PC-9 (cell line): ENCODE data around the gene RPS6KA5. TPM values are rescaled to one million over a fixed set of nuclear protein-coding genes. Genes with fewer than 3 reads are reported as not detected.

Source experiments
- BruUV-seq: library from RNA; stranded (reverse); fragments of 400-500 nt; replicated peaks from 2 replicates; lab custom pipeline; 2021; lab: Mats Ljungman, UMichigan
- CTCF ChIA-PET: fragments of 300-600 bp; sonication (Branson Sonifier 250); formaldehyde crosslinking; loops from one replicate; lab custom pipeline; 2022; ENCODE audit warnings: antibody characterized with exemption; lab: Charles Lee
- POLR2A ChIA-PET: fragments of 300-600 bp; sonication (Branson Sonifier 250); formaldehyde crosslinking; loops from one replicate; lab custom pipeline; 2022; ENCODE audit warnings: antibody characterized with exemption; ENCODE audit not compliant: unreplicated experiment; lab: Charles Lee
- DNase-seq, 2 experiments: peaks; one replicate each; pipeline versions ENCODE4 v3.0.0 to v3.0.0-alpha.2; 2015 to 2022; ENCODE audit warnings: mixed read lengths in 1 of 2
- H2AFZ ChIP-seq: fragments of 200-600 bp; sonication (generic); 2 replicates; pipeline ENCODE4 v1.8.1; 2017; ENCODE audit warnings: antibody characterized with exemption
- H3F3A ChIP-seq: fragments of 200-600 bp; sonication (generic); 2 replicates; pipeline ENCODE4 v1.8.1; 2017; ENCODE audit warnings: antibody characterized with exemption, mild to moderate bottlenecking, low read depth; ENCODE audit not compliant: insufficient read depth
- H3K27ac ChIP-seq: fragments of 200-600 bp; sonication (generic); 2 replicates; pipeline ENCODE4 v1.6.1; 2016; ENCODE audit warnings: mixed run types
- H3K27me3 ChIP-seq: fragments of 200-600 bp; sonication (generic); 2 replicates; pipeline ENCODE4 v1.6.1; 2016; ENCODE audit warnings: low read depth, mixed run types; ENCODE audit not compliant: insufficient read depth
- H3K36me3 ChIP-seq: fragments of 200-600 bp; sonication (generic); 2 replicates; pipeline ENCODE4 v1.6.1; 2016; ENCODE audit warnings: low read depth, mixed run types
- H3K4me1 ChIP-seq: fragments of 200-600 bp; sonication (generic); replicated peaks from 2 replicates; pipeline ENCODE4 v1.6.1; 2016; ENCODE audit warnings: mixed run types; ENCODE audit not compliant: insufficient read depth
- H3K4me2 ChIP-seq: fragments of 200-600 bp; sonication (generic); 2 replicates; pipeline ENCODE4 v1.6.1; 2017; ENCODE audit warnings: mixed run types
- H3K4me3 ChIP-seq: fragments of 200-600 bp; sonication (generic); 2 replicates; pipeline ENCODE4 v1.6.1; 2016; ENCODE audit warnings: mixed run types
- H3K79me2 ChIP-seq: fragments of 200-600 bp; sonication (generic); 2 replicates; pipeline ENCODE4 v1.6.1; 2017; ENCODE audit warnings: low read depth, mixed run types
- H3K9me2 ChIP-seq: fragments of 200-600 bp; sonication (generic); 2 replicates; pipeline ENCODE4 v1.8.1; 2017; ENCODE audit warnings: mild to moderate bottlenecking; ENCODE audit not compliant: insufficient read depth
- H3K9me3 ChIP-seq: fragments of 200-600 bp; sonication (generic); 2 replicates; pipeline ENCODE4 v1.8.1; 2016; ENCODE audit warnings: low read depth; ENCODE audit not compliant: insufficient read depth
- H4K20me1 ChIP-seq: fragments of 200-600 bp; sonication (generic); 2 replicates; pipeline ENCODE4 v1.8.1; 2017; ENCODE audit not compliant: insufficient read depth
- EZH2 ChIP-seq: fragments of 200-600 bp; sonication (generic); IDR thresholded peaks from 2 replicates; pipeline ENCODE4 v1.8.0; 2017; ENCODE audit warnings: antibody characterized with exemption, low read depth
- intact Hi-C: fragments of 100-400 bp; cut with micrococcal nuclease; formaldehyde crosslinking; loops from one replicate; pipeline ENCODE4 v1.10.0; 2022; ENCODE audit not compliant: unreplicated experiment
- total RNA-seq: library from RNA; stranded (reverse); gene quantifications from 2 replicates; pipeline ENCODE4 v1.2.3, GENCODE V29; 2021
- TF ChIP-seq, protein P1 (sequence below): fragments of 200-600 bp; sonication (generic); conservative IDR thresholded peaks from 2 replicates; pipeline ENCODE4 v1.6.1; 2017; ENCODE audit warnings: mixed run types, antibody characterized with exemption, mild to moderate bottlenecking, moderate library complexity

Gene RPS6KA5
- total RNA-seq, 1 experiment from 2014 or later, result 3.5 TPM

GRCh38 chr14:90813442-90813841 lies 247.0 kb downstream of the RPS6KA5 start:
- Histone ChIP-seq H3K27ac (no peak overlapping the region), H4K20me1 (no peaks in the 10 kb centered on the region), H3K4me2 (no peak overlapping the region), H3K27me3 (no peaks in the 10 kb centered on the region), H3K9me3 (no peaks in the 10 kb centered on the region), H3K9me2 (no peaks in the 10 kb centered on the region), H3K36me3 (no peaks in the 10 kb centered on the region), H3F3A (no peaks in the 10 kb centered on the region), H3K79me2 (no peaks in the 10 kb centered on the region), H3K4me1 (no peaks in the 10 kb centered on the region), H3K4me3 (no peak overlapping the region), H2AFZ (no peak overlapping the region)
- TF ChIP-seq, protein P1, sequence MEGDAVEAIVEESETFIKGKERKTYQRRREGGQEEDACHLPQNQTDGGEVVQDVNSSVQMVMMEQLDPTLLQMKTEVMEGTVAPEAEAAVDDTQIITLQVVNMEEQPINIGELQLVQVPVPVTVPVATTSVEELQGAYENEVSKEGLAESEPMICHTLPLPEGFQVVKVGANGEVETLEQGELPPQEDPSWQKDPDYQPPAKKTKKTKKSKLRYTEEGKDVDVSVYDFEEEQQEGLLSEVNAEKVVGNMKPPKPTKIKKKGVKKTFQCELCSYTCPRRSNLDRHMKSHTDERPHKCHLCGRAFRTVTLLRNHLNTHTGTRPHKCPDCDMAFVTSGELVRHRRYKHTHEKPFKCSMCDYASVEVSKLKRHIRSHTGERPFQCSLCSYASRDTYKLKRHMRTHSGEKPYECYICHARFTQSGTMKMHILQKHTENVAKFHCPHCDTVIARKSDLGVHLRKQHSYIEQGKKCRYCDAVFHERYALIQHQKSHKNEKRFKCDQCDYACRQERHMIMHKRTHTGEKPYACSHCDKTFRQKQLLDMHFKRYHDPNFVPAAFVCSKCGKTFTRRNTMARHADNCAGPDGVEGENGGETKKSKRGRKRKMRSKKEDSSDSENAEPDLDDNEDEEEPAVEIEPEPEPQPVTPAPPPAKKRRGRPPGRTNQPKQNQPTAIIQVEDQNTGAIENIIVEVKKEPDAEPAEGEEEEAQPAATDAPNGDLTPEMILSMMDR, result no peak
- no peak for TF ChIP-seq EZH2
- no peak for DNase-seq
- CTCF ChIA-PET, result no interaction called here
- POLR2A ChIA-PET, result no interaction called here
- intact Hi-C loops, result no loop called here
- no TSS peak for BruUV-seq

DNA sequence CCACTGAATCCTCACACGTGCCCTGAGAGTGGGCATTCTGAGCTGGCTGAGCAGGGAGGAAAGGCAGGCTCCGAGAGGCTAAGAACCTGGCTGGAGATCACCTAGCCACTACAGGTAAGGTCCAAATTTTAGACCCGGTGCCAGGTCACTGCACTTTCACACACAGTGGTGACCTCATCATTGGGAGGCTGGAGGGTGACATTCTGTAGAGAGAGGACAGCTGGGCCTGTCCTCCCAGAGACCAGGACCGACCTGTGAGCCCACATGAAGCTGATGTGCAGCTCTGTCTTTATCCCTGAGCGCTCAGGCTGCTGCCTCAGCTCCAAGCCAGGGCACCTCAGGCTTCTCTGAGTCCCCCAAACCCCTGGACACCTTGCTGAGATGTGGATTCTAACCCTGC lies 248.3 kb downstream of the RPS6KA5 start:
- no peak overlapping the region for H3K27ac ChIP-seq
- H3K9me2 ChIP-seq, result no peaks in the 10 kb centered on the region
- H3K4me1 ChIP-seq, result no peaks in the 10 kb centered on the region
- no peak for DNase-seq
- no peak for TF ChIP-seq EZH2
- TF ChIP-seq, protein P1, result no peak
- no peaks in the 10 kb centered on the region for H3K27me3 ChIP-seq
- no peaks in the 10 kb centered on the region for H4K20me1 ChIP-seq
- no peaks in the 10 kb centered on the region for H3K79me2 ChIP-seq
- intact Hi-C loops, result no loop called here
- no TSS peak for BruUV-seq
- no peaks in the 10 kb centered on the region for H3K9me3 ChIP-seq
- ChIA-PET CTCF (no interaction called here), POLR2A (no interaction called here)
- no peaks in the 10 kb centered on the region for H3F3A ChIP-seq
- no peak overlapping the region for H2AFZ ChIP-seq
- no peak overlapping the region for H3K4me3 ChIP-seq
- no peak overlapping the region for H3K4me2 ChIP-seq
- no peaks in the 10 kb centered on the region for H3K36me3 ChIP-seq

DNA sequence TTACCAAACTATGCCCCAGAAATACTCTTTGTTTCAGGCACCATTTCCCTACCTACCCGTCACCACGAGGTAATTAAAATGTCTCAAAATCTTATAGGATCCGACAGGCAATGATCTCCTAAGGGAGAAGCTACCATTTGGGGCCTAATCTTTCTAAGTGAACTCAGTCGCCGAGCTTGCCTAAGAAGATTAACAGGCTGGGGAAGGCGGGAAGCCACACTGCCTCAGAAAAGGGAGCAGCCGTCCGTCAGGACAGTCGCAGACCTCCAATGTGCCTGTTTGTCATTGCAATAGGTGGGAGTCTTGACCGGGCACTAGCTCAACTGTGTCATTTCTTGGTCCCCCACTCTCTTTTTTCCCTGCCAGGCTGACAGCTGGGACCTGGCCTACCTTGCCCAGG lies 248.8 kb downstream of the RPS6KA5 start:
- H3K4me2 ChIP-seq, result no peak overlapping the region
- ChIA-PET CTCF (no interaction called here), POLR2A (no interaction called here)
- H4K20me1 ChIP-seq, result no peaks in the 10 kb centered on the region
- no peaks in the 10 kb centered on the region for H3K79me2 ChIP-seq
- no peak overlapping the region for H2AFZ ChIP-seq
- no peak for TF ChIP-seq EZH2
- TF ChIP-seq, protein P1, result no peak
- no peaks in the 10 kb centered on the region for H3F3A ChIP-seq
- no peaks in the 10 kb centered on the region for H3K36me3 ChIP-seq
- H3K9me2 ChIP-seq, result no peaks in the 10 kb centered on the region
- H3K9me3 ChIP-seq, result no peaks in the 10 kb centered on the region
- no peak for DNase-seq
- no TSS peak for BruUV-seq
- no peak overlapping the region for H3K4me3 ChIP-seq
- no peaks in the 10 kb centered on the region for H3K4me1 ChIP-seq
- no peak overlapping the region for H3K27ac ChIP-seq
- intact Hi-C loops, result no loop called here
- H3K27me3 ChIP-seq, result no peaks in the 10 kb centered on the region
